BJ (cell line): ENCODE results near the gene STXBP5L. TPM values are rescaled to one million over a fixed set of nuclear protein-coding genes. Genes with fewer than 3 reads are reported as not detected.
"Not testable (repeated sequence)": the region's sequence is repeated elsewhere in the genome, so short reads cannot be mapped to it uniquely, and the experiment has no call there.

Source experiments
- CTCF ChIA-PET: fragments of 350-600 bp; formaldehyde crosslinking; extraction: SDS; loops from one replicate; lab custom pipeline; 2021; ENCODE audit warnings: antibody characterized with exemption, inconsistent platforms; lab: Yijun Ruan, JAX
- POLR2A ChIA-PET: fragments of 300-600 bp; sonication (Branson Sonifier 250); formaldehyde crosslinking; extraction: SDS; loops from one replicate; lab custom pipeline; 2021; ENCODE audit warnings: antibody characterized with exemption; lab: Charles Lee
- DNase-seq: peaks from one replicate; pipeline ENCODE4 v3.0.0-alpha.2; 2011; ENCODE audit warnings: low read depth
- H3K27me3 ChIP-seq: 2 replicates; pipeline ENCODE4 v1.6.0; 2011; ENCODE audit warnings: low read length; ENCODE audit not compliant: control insufficient read depth, insufficient read depth
- H3K36me3 ChIP-seq: 2 replicates; pipeline ENCODE4 v1.5.1; 2011; ENCODE audit warnings: low read length; ENCODE audit not compliant: control insufficient read depth, insufficient read depth
- H3K4me3 ChIP-seq: 2 replicates; pipeline ENCODE4 v1.5.1; 2011; ENCODE audit warnings: low read depth, mild to moderate bottlenecking, control low read depth, low read length
- polyA plus RNA-seq: library from polyadenylated mRNA; depleted of rRNA; stranded (reverse); fragments of >200 nt; gene quantifications from 2 replicates; pipeline ENCODE4 v1.2.3, GENCODE V29; 2011
- TF ChIP-seq, protein P1 (sequence below): IDR thresholded peaks from 2 replicates; pipeline ENCODE4 v1.5.1; 2011; ENCODE audit warnings: low read depth, mild to moderate bottlenecking, control low read depth, inconsistent platforms, low read length, moderate library complexity; ENCODE audit not compliant: insufficient read depth

Gene STXBP5L
- polyA plus RNA-seq, 1 experiment = not detected

DNA sequence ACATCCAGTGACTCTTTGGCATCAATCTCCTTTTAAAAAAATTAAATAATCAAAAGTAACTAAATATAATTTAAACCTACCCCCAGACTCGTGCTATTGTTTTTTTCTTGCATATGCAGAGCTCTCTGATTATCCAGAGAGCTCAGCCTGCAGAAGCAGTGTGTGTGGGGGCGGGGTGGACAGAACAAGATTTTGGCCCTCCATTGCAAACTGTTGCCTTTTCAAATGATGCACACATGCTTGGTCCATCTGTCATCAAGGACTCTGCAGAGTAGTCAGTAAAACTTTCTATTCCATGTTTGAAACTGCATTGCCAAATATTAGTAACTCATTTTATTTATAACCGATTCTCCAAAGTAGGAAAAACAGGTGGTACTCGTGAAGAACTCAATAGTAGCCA lies 28.6 kb upstream of the STXBP5L start:
- ChIA-PET POLR2A (no interaction called here), CTCF (no interaction called here)
- DNase-seq = no peak
- H3K4me3 ChIP-seq = no peak overlapping the region
- H3K27me3 ChIP-seq = no peaks in the 10 kb centered on the region
- H3K36me3 ChIP-seq = no peaks in the 10 kb centered on the region
- TF ChIP-seq, protein P1, sequence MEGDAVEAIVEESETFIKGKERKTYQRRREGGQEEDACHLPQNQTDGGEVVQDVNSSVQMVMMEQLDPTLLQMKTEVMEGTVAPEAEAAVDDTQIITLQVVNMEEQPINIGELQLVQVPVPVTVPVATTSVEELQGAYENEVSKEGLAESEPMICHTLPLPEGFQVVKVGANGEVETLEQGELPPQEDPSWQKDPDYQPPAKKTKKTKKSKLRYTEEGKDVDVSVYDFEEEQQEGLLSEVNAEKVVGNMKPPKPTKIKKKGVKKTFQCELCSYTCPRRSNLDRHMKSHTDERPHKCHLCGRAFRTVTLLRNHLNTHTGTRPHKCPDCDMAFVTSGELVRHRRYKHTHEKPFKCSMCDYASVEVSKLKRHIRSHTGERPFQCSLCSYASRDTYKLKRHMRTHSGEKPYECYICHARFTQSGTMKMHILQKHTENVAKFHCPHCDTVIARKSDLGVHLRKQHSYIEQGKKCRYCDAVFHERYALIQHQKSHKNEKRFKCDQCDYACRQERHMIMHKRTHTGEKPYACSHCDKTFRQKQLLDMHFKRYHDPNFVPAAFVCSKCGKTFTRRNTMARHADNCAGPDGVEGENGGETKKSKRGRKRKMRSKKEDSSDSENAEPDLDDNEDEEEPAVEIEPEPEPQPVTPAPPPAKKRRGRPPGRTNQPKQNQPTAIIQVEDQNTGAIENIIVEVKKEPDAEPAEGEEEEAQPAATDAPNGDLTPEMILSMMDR = no peak

DNA sequence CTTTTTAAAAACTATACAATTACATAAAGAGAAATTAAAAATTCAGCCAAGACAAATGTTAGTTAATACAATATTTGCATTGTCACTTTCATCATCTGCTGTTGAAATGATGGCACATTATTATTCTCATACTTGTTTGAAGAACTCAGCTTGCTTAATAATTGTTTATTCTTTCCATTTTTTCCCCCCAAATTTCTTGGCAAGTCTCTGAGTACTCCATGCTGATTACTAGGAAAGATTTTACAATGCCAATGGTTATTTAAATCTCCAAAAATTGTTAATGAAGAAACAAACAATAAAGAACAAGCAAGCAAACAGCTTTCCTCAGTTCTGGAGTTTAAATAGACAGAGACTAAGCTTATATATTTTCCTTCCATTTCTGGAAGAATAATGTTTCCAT lies 15.1 kb upstream of the STXBP5L start:
- DNase-seq = no peak
- CTCF ChIA-PET = no interaction called here
- no peaks in the 10 kb centered on the region for H3K27me3 ChIP-seq
- TF ChIP-seq, protein P1 = no peak
- POLR2A ChIA-PET = no interaction called here
- no peak overlapping the region for H3K4me3 ChIP-seq
- no peaks in the 10 kb centered on the region for H3K36me3 ChIP-seq

DNA sequence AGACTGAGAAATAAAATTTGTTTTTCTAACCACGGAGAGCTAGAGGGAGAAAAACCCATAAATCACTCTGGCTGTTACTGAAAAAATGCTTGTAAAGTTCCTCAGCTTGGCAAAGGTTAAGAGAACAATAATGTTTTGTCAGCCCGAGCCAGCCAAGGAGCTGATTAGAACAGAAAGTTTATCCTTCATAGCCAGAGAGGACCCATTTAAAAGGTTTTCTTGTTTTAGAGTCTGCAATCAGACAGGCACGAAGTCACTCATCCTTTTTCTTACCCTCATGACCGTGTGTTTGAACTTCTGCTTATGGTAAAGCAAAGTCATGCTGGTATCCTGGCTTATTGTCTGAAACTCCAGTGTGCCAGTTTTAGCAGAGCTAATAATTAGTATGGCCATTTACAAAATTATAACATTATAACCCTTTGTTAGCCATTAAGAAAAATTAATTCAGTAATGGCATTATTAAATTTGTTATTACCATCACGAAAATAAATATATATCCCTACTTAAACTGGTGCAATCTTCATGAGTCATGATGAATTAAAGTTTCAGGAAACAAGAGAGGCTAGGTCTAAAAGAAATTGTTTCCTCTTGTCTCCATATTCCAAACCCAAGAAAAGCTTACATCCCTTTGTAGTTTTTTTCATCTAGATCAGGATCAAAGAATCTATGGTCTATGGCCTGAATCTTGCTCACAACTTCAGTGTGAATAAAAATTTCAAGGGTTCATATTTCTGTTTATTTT lies 13.5 kb upstream of the STXBP5L start:
- ChIA-PET POLR2A (no interaction called here), CTCF (no interaction called here)
- TF ChIP-seq, protein P1 = no peak
- Histone ChIP-seq H3K27me3 (no peaks in the 10 kb centered on the region), H3K36me3 (no peaks in the 10 kb centered on the region), H3K4me3 (no peak overlapping the region)
- no peak for DNase-seq

DNA sequence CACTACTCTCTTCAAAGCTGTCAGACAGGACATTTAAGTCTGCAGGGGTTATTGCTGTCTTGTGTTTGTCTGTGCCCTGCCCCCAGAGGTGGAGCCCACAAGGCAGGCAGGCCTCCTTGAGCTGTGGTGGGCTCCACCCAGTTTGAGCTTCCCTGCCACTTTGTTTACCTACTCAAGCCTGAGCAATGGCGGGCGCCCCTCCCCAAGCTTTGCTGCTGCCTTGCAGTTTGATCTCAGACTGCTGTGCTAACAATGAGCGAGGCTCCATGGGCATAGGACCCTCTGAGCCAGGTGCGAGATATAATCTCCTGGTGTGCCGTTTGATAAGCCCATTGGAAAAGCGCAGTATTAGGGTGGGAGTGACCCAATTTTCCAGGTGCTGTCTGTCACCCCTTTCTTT lies 6.3 kb upstream of the STXBP5L start:
- DNase-seq, H3K36me3 ChIP-seq, CTCF ChIA-PET, POLR2A ChIA-PET, H3K27me3 ChIP-seq, H3K4me3 ChIP-seq: not testable (repeated sequence)

DNA sequence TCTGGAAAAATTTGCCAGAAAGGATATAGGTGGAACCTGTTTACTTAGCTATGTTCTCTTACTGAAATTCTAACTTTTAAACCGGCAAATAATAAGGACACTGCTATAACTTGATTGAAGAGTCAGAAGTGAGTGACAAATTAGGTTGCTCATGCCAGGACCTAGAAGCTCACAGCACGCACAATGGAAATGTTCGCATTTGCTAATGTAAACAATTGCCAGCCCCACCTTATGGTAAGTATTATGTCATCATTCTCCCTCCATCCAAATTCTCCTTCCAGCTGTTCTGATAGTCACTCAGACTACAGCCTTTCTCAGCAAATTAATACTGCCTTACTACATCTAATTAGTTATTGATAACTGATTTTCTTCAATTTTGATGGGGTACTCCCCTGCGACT lies 4.8 kb upstream of the STXBP5L start:
- POLR2A ChIA-PET = no interaction called here
- Histone ChIP-seq H3K36me3 (no peaks in the 10 kb centered on the region), H3K4me3 (no peak overlapping the region), H3K27me3 (0 out of 2 replicates have a peak, but pooled peaks cover 2% of the 10 kb centered on the region)
- DNase-seq = no peak
- TF ChIP-seq, protein P1 = no peak
- CTCF ChIA-PET = no interaction called here

DNA sequence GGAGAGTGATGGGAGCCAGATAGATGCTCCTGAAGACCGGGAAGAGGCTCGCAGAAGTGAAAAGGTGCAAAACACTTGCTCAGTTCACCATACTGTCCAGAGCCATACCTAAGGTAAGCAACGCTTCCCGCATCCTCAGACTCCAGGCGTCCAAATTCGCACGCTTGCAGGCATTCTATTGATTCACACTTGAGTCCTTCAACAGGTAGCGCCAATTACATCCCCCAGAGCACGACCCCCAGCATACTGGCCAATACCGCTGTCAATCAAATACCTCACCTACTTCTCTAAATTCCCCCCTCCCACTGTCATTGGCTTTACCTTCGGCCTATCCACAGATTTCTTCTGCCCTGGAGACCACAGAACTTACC lies 361 bp upstream of the STXBP5L start:
- peaks cover 13% of the 10 kb centered on the region for H3K27me3 ChIP-seq
- ChIA-PET POLR2A (no interaction called here), CTCF (no interaction called here)
- DNase-seq = no peak
- H3K4me3 ChIP-seq = no peak overlapping the region; the same call in 1 of the 2 replicates
- H3K36me3 ChIP-seq = no peaks in the 10 kb centered on the region
- TF ChIP-seq, protein P1 = no peak
